ENCODE data around the gene PTPRM.

PTPRM gene

DNA sequence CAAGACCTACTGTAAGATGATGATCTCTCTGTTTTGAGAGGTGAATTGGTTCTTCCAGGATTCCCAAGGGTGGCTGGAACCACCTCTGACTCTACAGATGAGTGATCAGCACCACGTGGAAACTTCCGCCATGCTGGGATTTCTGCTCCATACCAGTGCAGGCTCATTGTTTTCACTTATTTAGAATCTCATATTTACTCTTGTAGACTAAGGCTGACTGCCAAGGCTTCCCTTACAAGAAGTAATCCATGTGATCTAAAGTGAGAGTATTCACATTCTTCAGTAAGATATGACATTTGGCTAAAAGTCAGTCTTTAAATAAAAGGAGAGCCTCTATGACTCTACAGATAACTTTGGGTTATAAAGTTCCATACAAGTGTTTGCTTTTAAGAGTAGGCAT lies 719.2 kb downstream of the PTPRM start:
- DNase-seq (ENCODE audit: low read depth), result no peak

DNA sequence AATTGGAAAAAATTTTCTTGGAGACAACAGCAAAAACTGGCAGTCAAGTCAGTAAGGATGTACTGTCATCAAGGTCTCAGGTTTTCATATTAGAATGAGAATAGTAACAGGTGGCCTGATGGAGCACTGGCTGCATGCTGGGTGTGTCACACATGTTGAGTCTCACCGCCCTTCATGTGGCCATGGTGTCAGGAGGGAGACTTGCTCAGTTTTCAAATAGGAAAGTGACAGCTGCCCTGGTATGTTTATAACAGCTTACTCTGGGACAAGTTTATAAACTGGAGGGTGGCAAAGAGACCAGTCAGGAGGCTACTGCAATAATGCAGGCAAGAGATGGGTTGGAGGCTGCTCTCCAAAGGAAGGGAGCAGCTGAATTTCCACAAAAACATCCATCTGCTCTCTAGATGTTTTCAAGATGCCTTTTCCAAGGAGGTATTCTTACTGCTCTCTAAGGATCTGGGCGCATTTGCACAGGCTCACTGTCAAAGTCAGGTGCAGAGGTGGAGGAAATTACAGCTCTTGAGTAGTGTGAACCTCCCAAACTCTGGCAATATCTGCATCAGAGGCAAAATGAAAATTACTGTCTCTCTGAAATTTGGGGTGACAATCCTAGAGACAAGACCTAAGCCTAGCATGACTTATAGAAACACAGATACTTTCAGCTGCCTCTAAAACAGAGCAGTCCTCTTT lies 720.2 kb downstream of the PTPRM start:
- no peak for DNase-seq (ENCODE audit: low read depth)

DNA sequence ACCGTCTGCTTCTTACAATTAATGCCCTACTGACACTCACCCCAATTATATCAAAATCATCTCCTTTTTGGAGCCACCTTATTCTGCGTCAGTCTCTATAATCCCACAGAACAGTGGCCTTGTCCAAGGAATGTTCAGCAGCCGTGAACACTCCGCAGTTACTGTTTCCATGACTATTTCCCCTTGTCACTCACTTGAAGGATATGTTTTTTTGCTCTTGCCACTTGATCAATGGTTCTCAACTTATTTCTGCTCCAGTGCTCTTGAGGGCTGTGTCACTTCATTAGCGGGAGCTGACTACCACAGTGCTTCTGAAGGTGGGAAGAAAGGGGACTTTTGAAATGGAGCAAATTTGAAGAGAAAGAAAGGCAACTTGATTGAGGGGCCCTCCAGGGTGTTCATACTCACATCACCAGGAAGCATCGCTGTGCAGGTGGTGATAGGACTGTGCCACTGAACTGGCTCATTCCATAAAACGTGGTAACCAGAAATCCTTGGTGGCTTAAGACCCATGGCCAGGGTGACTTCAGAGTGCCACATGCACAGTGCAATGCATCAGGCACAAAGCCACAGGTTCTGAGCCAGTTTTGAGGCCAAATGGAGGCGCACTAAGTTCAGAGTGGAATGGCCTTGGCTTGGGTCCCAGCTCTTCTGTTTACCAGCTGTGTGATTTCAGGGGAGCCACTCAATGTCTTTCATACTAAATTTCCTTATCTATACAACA lies 721.5 kb downstream of the PTPRM start:
- no peak for DNase-seq (ENCODE audit: low read depth)

DNA sequence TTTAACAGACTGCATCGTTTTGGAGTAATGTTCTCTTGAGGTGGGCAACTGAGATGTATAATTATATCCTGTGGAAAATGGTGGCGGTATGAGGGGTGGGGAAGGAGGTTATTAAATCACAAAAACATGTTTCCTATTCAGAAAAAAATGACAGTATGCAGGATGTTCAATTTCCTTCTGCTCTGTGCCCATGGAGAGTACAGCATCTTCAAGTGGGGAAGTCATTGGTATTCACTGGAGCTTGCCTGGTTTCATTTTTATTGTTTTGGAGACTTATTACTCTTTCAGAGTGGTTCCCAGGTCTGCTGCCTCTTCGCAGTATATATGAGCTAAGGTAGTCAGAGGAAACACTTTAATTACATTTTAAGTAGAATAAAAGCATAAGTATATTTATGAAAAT lies 723.3 kb downstream of the PTPRM start:
- no peak for DNase-seq (ENCODE audit: low read depth)

DNA sequence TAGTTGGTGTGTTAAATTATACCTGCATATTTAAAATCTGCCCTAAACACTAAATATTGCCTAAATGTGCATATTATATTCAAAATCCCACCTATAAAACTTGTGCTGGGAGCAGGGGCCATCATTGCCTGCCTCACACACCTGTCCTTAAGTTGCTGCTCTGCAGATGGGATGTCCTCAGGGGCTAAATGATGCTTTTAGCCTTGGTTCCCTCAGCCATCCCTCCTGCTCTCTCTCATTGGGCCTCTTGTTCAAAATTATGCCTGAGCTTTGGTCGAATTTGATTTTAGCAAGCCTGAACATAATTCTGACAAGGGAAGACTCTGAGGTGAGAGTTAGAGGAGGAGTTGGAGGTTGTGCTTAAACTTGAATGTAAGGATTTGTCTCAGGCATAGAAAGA lies 723.8 kb downstream of the PTPRM start:
- DNase-seq (ENCODE audit: low read depth), result no peak

DNA sequence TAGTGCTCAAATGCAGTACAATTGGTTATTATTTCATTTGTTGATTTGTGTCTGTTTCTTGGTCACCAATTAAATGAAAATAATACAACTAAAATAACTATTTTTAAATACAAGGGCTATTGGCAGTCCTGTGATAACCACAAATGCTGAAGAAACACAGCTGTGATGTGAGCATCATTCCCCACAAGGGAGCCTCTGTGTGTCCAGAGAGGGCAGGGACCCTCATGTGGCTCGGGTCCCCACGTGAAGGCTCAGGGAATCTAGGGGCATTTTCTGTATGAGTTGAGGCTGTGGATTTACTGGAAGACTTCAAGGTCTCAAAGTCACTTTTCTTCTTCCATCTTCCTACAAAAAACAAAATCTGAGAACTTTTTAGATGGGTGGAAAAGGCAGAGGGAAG lies 726.1 kb downstream of the PTPRM start:
- DNase-seq (ENCODE audit: low read depth), result no peak

DNA sequence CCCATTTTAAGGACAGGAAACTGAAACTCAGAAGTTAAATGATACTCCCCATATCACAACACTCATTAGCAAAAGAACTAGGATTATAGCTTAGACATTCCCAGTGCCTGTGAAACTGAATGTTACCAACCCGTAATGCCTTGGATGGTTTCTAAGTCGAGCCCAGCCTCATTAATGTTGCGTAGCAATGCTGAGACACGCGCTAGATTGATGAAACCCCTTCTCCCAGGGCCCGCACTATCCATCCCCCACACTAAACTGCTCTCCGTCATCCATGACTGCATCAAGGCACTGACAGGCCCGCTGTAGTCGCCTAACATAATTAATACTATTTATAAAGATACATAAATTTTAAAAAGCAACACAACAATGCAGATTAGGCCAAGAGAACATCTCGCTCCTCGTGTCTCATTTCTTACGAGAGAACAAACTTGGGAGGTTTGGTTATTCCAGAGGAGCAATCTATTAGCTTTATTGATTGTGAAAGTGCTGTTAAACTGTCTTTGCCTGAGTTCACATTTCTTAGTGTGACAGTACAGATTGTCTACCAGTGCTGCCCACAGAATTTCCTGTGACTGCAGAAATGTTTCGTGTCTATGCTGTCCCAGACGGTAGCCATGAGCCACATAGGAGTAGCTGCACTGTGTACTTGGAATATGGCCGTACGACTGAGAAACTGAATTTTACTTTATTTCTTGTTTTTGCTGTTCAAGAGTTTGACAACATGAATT lies 729.9 kb downstream of the PTPRM start:
- DNase-seq (ENCODE audit: low read depth), result no peak

DNA sequence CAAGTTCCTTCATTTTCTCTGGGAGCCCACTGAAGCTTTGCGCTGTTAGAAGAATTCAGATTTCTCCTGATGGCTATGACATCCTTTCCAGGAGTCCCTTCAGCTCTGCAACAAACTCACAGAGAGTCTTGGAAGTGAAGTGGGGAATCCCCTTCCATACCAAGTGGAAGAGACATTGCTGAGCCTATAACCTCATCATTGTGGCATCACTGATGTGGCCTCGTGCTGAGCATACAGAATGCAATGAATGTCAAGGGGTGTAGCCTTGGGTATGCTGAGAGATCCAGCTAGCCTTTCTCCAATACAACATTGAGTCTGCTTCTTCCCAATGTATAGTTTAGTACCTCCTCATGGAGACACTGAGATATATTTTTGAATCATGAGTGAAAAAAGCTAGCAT lies 731.1 kb downstream of the PTPRM start:
- DNase-seq (ENCODE audit: low read depth), result no peak

DNA sequence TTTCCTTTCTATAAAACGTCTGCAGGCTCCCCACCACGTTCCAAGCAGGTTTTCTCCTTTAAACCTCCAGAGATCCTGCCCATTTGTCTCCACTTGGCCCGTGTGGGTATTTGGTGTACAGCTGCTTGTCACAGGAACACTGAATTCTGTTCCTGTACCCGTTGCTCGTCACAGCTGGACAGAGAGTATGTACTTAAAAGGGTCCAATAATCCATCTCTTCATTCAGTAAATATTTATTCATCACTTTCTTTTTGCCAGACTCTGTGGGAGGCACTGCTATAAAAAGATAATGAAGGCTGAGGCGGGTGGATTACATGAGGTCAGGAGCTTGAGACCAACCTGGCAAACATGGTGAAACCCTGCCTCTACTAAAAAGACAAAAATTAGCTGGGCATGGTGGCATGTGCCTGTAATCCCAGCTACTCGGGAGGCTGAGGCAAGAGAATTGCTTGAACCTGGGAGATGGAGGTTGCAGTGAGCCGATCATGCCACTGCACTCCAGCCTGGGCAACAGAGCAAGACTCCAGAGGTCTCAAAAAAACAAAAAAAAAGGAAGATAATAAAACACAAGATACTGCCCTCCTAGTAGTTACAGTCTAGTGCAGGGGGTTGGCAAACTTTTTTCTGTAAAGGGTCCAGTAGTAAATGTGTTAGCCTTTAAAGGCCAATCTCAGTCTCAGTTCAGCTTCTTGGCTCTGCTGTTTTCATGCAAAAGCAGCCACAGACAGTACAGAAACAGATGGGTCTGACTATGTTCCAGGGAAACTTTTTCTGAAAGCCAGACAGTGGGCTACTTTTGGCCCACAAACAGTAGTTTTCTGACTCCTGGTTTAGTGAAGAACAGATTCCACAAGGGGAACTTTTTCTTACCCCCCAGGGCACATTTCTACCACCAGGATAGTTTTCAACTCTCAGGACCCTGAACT lies 732.2 kb downstream of the PTPRM start:
- DNase-seq (ENCODE audit: low read depth), result no peak

DNA sequence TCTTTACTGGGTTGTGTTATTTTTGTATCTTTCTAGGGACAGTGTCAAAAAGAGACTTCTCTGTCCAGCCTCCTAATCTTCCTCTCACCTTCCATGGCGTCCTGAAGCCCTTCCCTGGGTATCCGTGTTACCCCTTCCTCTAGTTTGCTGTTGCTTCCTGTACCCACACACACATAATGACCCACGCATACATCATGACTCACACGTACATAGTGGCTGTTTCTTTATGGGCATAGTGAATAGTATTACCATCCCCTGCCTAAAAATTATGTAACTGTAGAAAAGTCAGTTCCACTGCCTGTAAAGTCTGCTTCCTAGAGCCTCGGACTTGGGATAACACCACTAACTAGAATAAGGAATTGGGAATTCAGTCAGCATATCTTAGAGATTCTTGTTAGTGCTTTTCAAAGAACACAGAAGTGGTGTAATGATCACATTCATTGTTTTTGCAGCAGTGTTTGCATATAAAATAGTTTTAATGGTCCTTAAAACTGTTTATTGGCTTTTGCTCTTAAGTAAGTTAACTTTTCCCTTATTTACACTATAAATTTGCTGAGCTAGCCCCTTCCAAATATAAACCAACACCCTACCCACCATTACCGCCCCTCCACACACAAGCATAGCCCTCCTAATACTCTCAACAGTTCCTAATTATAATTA lies 733.8 kb downstream of the PTPRM start:
- no peak for DNase-seq (ENCODE audit: low read depth)

DNA sequence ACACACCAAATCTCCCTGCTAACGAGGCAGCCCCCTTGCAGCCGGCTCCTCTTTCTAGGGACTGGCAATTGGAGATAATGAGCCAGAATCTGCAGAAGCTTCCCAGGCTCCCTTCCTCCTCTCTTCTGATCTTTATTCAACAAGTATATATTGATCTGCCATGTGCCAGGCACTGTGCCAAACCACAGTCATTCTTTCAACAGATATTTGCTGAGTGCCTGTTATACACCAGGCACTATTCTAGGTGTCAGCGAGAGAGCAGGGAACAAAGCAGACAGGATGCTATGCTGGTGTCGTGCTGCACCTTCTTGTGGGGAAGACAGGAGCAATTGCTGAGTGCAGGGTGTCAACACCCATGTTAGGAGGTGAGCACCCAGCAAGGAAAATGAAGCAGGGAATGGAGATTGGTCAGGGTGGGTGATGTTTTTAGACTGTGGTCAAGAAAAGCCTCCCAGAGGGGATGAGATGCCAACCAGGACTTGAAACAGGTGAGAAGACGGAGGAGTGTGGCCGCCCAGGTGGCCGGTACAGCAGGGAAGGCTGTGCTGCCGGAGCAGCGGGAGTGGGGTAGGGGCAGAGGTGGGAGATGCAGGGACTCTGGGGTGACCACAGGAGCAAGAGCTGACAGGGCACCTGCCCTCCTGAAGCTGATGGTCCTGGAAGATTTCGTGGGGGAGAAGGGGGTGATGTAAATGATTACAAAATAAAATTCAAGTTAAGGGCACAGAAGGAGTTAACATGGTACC lies 734.5 kb downstream of the PTPRM start:
- DNase-seq (ENCODE audit: low read depth), result no peak

DNA sequence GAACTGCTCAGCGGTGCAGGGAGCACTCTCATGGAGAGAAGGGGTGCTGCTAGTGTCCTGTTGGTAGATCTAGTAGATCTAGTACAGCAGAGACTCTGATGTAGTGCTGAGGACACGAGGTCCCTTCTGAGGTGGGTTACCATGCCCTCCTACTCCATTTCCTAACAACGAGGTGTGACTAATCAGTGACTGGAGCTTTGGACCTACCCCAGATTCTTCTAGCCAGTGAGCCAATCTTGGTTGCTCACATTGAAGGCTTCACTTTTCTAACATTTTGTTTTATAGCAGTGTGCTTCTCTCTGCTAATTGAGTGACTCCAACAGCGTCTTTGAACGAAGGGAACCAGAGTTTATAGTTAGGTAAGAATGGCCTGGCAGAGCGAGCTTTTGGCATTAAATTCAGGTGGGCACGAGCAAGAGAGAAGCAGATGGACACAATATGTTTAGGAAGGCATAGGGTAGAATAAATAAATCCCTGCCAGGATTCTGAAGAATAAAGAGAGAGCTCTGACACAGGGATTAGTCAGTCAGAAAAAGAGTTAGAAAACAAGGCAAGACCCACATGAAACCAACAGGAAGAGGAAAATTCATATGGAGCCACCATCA lies 736.1 kb downstream of the PTPRM start:
- DNase-seq (ENCODE audit: low read depth), result no peak

DNA sequence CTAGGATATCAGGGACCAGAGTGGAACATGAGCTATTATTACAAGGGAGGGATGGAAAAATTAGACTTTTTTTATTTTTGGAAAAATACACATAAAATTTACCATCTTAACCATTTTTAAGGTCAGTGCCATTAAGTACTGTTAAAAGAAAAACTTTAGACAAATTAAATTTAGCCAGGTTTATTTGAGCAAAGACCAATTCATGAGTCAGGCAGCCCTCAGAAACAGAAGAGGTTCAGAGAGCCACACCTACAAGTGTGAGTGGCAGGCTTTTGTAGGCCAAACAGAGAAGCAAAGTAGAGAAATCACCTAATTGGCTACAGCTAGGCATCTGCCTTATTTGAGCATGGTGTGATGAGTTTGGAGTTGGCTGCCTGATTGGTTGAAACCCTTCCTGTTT lies 740.8 kb downstream of the PTPRM start:
- DNase-seq (ENCODE audit: low read depth), result no peak

DNA sequence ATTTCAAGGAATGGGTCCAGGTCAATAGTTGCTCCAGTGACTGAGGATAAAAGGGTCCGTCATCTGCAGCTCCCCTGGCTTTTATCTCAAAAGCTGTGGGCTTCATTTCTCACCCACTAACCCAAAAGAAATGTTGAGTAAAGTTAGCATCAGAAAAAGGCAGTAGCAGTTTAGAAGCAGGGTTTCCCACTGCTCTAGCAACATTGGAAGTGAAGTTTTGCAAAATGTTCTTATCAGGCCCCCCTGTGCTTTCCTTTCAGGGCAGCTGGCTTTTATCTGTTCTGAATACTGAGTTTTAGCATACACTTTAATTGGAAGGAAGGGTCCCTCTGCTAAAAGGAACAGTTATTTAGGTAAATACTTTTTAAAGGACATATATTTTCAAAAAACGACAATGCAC lies 745.9 kb downstream of the PTPRM start:
- DNase-seq (ENCODE audit: low read depth), result no peak

DNA sequence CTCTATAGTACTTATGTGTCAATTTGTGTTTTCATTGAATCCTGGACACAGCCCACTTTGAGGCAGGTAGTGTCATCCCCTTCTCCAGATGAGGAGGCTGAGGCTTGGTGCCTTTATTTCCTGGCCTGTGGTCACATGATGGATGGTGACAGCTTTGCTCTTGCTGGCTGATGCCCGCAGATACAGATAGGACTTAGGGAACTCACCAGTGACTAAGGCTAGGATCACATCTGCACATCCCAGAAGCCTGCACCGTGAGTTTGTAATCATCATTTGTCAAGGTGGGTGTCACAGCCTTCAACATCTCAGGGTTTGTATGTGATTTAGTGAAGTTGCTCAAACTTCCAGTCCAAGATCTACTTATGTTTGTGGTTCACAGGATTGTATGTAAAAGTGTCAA lies 747.0 kb downstream of the PTPRM start:
- no peak for DNase-seq (ENCODE audit: low read depth)

DNA sequence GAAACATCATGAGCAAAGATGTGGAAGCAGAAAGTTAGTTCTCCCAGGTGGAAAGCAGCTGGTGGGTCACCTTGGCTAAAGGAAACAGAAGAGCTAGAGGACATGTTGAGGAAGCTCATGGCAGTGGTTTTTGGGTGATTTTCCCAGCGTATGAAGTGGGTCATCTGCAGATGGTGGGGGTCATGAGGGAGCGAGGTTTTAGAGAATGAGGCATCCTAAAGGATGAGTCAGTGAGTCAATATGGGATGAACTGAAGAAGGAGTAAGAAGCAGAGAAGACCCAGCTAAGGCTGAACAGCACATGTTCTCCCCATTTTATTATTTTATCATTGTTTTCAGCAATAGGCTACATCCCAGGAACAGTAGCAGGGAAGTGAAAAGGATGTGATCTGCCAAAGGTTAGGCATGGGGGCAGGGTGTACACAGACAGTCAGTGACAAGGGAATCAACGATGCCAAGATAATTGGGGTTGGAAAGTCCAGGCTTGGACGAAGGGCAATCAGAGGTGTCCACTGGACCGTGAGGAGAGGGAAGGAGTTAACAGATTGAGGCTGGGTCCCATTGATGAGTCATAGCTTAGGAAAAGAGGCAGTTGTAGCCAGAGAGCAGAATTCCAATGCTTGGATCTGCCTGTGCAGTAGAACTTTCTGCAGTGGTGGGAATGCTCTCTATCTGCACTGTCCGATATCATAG lies 752.8 kb downstream of the PTPRM start:
- no peak for DNase-seq (ENCODE audit: low read depth)

DNA sequence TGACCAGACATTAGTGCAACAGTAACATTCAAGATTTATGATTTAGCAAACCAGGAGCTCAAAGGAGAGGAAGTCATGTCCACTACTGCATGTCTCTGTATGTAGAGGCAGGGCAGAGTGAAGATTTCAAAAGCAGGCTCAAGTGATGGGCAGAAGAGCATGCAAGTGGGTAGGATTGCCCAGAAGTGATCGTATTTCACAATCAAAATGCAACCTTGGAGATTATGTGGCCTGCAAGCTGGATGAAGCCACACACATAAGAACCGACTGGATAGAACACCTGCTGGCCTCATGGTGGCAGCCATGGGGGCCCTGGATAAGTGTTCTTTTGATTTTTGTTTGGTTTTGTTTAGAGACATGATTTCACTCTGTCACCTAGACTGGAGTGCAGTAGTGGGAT lies 755.4 kb downstream of the PTPRM start:
- DNase-seq (ENCODE audit: low read depth), result no peak

DNA sequence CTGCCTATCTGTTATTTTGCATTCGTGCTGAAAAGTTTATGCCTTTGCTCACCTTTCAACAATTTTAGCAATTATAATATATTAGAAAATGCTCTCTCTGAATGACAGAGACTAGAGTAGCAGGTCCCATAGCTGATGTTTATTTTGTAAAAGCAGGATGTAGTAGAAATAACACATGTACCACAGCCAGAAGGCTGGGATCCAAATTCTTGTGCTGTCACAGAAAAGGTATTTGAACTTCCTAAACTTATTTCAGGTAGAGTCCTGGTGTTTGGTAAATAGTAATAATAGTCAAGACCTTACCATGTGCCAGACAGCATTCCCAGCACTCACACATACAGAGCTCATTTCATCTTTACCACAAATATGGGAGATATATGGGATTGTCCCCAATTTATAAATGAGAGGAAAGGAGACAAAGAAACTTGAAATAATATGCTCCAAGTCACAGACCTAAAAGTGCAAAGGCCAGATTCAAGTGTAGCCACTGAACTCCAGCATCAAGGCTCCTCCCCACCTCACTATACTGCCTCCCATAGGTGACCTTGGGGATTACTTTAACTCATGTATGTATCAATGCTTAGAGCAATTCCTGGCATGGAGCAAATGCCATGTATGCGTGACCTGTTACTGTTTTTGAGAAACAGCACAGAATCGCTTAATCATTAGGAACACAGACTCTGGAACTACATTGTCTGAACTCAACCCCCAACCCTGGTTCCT lies 757.4 kb downstream of the PTPRM start:
- no peak for DNase-seq (ENCODE audit: low read depth)

DNA sequence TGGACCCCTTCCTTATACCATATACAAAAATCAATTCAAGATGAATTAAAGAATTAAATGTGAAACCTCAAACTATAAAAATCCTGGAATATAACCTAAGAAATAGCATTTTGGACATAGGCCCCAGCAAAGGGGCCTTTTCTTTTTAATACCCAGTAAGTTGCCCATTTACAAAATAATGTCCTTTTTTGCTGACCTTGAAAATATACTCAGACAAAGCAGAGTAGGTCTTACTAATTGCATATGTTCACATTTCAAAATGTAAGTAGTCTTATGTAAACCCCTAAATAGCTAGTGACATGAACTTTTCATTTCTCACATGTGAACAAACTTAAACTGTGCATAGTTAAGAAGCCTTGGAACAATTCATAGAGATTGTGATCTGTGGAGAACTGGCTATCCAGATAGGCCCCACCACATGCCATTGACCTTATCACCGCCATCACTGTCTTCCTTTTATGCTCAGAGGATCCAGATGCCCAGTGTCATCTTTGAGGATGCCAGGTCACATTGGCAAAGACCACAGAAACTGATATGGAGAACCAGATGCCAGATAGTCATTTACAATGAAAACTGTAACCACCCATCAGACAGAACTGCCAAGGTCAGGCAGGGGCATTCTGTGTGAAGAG lies 759.8 kb downstream of the PTPRM start:
- no peak for DNase-seq (ENCODE audit: low read depth)

All from fibroblast of gingiva (primary cell).